Subcutaneous adipose tissue (tissue), 4 donors: ENCODE results near the gene VARS1. TPM values are rescaled to one million over a fixed set of nuclear protein-coding genes. Genes with fewer than 3 reads are reported as not detected.

Experiments used
- CTCF ChIP-seq: fragments of 450-650 bp; IDR thresholded peaks from one replicate; pipeline ENCODE4 v1.5.1; 2016; ENCODE audit warnings: low read depth, mild to moderate bottlenecking, control low read depth, antibody characterized with exemption, moderate library complexity
- total RNA-seq, 4 donors: library from RNA; depleted of rRNA; stranded (reverse); fragments of >200 nt; gene quantifications; one replicate each; pipeline ENCODE4 v1.1.0, GENCODE V29; 2016

Gene VARS1
- total RNA-seq, 4 donors from 2014 or later = 20.6 to 49.7 (median 31.2) TPM

GRCh38 chr6:31836047-31836473 is 40.5 kb upstream of the VARS1 start:
- no peak for TF ChIP-seq CTCF

- no peak for TF ChIP-seq CTCF
These were observed 39.1 kb upstream of the VARS1 start for GRCh38 chr6:31834367-31835250.

- no peak for TF ChIP-seq CTCF
These were observed 36.0 kb upstream of the VARS1 start for GRCh38 chr6:31831350-31832215.

GRCh38 chr6:31830886-31831335 is 35.4 kb upstream of the VARS1 start:
- no peak for TF ChIP-seq CTCF

- no peak for TF ChIP-seq CTCF
These were observed 34.2 kb upstream of the VARS1 start for GRCh38 chr6:31829633-31830283.

GRCh38 chr6:31827286-31828079 is 31.9 kb upstream of the VARS1 start, which contains the start of gene HSPA1B:
Gene HSPA1B, plus strand, starts transcription at chr6:31827738. Its CDS starts 213 bp downstream, at chr6:31827951.
- TF ChIP-seq CTCF = no peak
